Limb (tissue), 2 donors: ENCODE data around the gene ANKS1A.

Source experiments
- DNase-seq, 2 donors: peaks; one replicate each; pipeline ENCODE4 v3.0.0-alpha.2; 2016; ENCODE audit errors: extremely low spot score in 2 of 2

ANKS1A gene

GRCh38 chr6:35082733-35083403 lies 193.8 kb downstream of the ANKS1A start:
- no peak for DNase-seq

DNA sequence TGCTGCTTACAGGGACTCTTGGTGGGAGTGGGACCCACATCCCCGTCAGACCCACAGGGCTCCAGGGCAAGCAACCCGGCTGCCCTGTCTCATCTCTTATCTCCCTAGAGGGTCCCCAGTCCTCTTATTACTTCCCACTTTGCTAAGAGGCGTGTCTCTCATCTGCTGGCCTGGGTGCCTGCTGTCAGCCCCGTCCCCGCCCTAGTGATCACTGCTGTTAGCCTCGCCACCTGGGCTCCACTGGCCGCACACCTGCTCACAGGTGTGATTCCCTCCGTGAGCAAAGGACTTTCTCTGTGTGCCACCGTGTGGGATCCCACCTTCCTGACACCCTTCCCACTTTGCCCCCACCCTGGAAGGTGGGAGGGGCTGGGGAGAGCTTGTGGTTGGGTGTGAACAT lies 194.5 kb downstream of the ANKS1A start:
- no peak for DNase-seq

- no peak for DNase-seq
Measured at GRCh38 chr6:35084041-35084491, 195.0 kb downstream of the ANKS1A start.

DNA sequence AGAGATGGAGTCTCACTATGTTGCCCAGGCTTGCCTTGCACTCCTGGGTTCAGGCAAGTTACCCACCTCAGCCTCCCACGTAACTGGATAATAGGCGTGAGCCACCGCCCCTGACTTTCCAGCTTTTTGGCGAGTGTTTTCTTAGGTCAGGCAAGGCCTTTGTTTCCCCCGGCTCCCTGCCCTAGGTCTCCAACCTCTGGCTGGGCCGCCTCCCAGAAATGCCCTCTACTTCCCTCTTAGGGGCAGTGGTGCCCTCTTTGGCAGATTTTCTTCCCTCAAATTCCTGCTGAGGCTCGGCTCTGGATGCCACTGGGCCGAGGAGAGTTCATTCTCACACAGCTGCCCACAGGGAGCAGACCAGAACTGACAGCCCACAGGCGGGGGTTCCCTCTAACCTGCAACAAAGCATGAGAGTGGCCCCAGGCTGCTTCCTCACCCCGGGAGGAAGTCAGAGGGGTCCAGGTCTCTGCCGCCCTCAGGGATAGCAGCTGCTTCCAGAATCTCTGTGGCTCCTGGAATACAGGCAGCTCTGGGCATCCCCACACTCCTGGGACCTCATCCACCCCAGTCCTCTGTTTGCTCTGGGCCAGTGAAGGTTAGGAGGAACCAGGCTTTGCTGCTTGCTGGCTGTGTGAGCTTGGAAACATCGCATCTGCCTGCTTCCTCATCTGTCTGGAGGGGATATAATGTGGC lies 195.6 kb downstream of the ANKS1A start:
- no peak for DNase-seq

DNA sequence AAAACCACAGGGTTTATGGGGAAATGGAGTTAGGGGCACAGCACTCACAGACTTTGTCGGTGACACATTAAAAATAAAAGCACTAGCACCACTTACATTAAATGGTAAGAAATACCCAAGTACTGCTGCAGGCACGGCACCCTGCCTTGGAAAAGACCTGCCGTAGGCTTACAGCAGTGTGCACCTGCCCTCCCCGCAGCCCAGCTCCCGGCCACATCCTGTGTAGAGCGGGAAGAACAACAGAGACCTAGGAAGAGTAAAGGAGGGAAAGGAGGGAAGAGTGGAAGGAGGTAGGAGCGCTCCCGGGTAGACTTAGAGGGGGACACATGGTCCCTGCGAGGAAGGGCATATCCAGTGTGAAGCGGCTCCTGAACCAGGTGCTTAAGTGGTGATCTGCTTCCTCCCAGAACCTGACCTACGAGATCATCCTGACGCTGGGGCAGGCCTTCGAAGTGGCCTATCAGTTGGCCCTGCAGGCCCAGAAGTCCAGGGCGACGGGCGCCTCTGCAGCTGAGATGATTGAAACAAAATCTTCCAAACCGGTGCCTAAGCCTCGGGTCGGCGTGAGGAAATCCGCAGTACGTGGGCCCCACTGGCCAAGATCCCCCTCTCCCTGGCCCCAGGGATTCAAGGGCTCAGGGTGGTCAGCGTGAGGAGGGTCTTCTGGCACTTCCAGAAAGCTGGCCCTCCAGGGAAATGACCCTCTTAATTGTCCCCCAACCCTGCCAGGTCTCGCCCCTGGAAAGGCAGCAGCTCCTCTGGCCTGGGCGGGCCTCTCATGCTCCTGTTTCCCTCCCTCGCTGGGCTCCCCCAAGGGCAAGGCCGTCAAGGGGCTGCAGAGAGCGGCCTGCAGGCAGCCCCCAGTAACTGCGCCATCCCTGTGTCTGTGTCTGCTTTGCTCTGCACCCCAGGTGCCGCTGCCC lies 196.6 kb downstream of the ANKS1A start:
- DNase-seq: no peak

DNA sequence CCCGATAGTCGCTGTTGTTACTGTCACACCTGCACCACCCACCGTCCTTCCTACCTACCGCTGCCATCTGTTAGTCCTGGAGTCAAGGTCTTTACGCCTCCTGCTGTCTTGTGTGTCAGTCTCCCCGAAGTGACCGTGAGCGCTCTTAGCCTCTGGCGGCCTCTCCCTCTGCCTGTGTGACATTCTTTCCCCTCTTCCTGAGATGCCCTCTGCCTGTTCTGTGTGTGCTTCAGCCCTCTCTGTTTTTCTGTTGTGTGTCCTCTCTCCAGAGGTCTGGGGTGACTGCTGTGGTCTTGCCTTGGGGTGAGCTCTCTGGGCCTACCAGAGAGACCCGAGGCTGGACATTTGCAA lies 197.2 kb downstream of the ANKS1A start:
- DNase-seq: no peak

DNA sequence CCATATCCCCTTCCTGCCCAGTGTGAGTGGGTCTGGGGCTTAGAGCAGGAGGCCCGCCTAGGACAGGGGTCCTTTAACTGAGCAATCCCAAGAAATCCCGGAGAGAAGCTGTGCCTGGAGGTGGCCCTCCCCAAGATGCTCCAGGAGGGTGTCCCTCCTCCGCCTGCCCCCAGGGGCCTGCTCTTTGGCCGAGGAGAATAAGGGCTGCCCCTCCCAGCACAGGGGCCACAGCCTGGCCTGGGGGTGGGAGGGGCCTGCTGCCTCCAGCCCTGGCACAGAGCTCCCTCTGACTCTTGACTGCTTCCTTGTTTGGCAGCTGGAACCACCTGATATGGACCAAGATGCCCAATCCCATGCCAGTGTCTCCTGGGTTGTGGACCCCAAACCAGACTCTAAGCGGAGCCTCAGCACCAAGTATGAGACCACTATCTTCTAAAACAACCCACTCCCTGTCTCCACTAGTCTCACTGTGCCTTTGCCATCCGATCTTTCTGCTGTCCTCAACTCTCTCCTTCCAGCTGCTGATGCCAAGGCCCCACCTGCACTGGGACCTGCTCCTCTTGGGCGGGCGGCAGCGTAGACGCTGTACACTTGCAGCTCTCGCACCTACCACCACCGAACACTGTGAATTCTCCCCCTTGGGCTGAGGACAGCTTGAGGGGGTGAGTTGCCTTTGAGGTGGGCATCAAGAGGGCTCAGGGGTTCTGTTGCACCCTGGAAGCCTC lies 197.7 kb downstream of the ANKS1A start:
- no peak for DNase-seq

- DNase-seq: no peak
Measured at GRCh38 chr6:35087361-35088280, 198.6 kb downstream of the ANKS1A start.

DNA sequence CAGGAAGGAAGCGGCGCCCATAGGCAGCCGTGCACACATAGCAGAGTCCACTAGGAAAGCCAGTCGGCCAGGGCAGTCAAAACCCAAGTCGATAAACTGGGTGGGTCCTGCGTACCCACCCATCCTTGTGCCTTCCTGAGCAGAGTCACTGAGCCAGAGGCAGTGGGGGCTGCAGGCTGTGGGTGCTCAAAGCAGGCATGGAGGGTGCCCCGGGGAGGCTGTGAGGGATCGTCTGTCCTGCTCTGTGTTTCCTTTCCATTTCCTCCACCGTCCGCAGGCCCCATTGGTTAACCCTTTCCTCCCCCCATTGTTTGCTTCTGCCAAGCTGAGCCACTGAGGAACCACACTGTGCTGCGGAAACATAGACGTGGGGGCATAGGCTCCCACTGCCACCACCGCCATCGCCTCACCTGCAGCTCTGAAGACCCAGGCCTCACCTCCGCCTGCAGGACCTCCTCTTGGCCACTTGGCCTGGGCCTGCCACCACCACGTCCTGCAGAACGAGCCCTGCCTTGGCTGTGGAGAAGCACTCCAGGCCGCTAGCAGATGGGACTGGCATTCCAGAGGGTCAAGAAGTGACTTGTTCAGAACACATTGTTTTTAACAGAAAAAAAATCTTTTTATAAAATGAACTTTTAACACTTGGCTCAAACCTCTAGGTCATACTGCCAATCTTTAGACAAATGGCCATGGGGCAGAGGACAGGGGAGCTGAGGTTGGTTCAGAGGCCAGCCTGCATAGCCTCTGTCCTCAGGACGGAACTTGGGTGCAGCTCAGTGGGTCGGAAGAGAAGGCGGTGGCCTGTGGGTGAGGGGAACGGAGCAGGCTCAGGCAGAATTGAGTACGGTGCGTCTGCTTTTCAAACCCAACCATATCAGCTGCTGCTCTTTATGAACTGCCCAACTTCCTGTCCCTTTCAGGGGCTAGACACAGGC lies 199.5 kb downstream of the ANKS1A start:
- no peak for DNase-seq

GRCh38 chr6:35089216-35089934 lies 200.3 kb downstream of the ANKS1A start:
- no peak for DNase-seq

GRCh38 chr6:35089935-35090505 lies 201.0 kb downstream of the ANKS1A start:
- DNase-seq: no peak

GRCh38 chr6:35090734-35091133 lies 201.7 kb downstream of the ANKS1A start:
- DNase-seq: no peak

GRCh38 chr6:35091346-35092083 lies 202.5 kb downstream of the ANKS1A start:
- DNase-seq: no peak

- no peak for DNase-seq
Measured at GRCh38 chr6:35092362-35093117, 203.5 kb downstream of the ANKS1A start.

DNA sequence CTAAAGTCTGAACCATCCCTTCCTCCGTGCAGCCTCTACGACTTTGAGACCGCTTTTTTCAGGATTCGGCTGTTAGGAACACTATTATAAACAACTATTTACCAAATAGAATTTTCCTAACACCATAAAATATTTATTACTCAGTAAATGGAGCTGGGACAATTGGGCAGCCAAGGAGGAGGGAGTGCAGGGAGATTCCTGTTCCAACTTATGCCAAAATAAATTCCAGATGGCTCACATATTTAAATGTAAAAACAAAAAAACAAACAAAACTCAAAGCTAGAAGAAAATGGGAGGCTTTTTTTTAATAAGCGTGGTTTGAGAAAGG lies 204.0 kb downstream of the ANKS1A start:
- no peak for DNase-seq

GRCh38 chr6:35093783-35094182 lies 204.7 kb downstream of the ANKS1A start:
- no peak for DNase-seq

- DNase-seq: no peak
Measured at GRCh38 chr6:35094183-35094582, 205.1 kb downstream of the ANKS1A start.
